Measurements from ENCODE around the gene FRS2. TPM values are rescaled to one million over a fixed set of nuclear protein-coding genes. Genes with fewer than 3 reads are reported as not detected.

FRS2 gene
- total and polyA plus RNA-seq, 10 donors, result 3.4 to 51.7 (median 26.5) TPM

DNA sequence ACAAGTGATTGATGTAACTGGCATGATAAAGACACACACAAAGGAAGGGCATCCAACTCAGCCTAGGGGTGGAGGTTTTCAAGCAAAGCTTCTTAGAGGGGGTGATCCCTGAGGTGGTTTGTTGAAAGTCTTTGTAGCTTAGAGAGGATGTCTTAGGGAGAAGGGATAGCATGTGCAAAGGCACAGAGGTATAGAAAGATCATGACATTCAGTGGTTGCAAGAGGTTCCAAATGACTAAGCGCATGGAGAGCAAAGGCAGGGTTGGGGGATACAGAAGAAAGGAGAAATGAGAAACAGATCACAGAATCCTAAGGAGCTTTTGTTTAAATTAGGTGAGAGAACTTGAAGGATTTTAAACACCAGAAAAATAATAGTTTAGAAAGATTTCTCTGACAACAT, 109.9 kb downstream of the FRS2 start:
- no peak overlapping the region for H3K4me3 ChIP-seq

GRCh38 chr12:69583203-69583602, 113.0 kb downstream of the FRS2 start:
- intact Hi-C loops (cut with DNase I; ENCODE audit: low total_unique reads), result no loop called here
- H3K9me3 ChIP-seq, result no peaks in the 10 kb centered on the region
- no peak overlapping the region for H3K27ac ChIP-seq
- no peak for DNase-seq
- H3K4me1 ChIP-seq, result peaks cover 8 to 30% (median 22%) of the 10 kb centered on the region in 6 donors
- H3K4me3 ChIP-seq, result no peak overlapping the region
- TF ChIP-seq POLR2A (IDR thresholded peaks at IDR 0.05) (no peak), POLR2AphosphoS5 (IDR thresholded peaks at IDR 0.05) (no peak)
- TF ChIP-seq, protein P1, sequence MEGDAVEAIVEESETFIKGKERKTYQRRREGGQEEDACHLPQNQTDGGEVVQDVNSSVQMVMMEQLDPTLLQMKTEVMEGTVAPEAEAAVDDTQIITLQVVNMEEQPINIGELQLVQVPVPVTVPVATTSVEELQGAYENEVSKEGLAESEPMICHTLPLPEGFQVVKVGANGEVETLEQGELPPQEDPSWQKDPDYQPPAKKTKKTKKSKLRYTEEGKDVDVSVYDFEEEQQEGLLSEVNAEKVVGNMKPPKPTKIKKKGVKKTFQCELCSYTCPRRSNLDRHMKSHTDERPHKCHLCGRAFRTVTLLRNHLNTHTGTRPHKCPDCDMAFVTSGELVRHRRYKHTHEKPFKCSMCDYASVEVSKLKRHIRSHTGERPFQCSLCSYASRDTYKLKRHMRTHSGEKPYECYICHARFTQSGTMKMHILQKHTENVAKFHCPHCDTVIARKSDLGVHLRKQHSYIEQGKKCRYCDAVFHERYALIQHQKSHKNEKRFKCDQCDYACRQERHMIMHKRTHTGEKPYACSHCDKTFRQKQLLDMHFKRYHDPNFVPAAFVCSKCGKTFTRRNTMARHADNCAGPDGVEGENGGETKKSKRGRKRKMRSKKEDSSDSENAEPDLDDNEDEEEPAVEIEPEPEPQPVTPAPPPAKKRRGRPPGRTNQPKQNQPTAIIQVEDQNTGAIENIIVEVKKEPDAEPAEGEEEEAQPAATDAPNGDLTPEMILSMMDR (IDR thresholded peaks at IDR 0.05 in 8 of 11, conservative IDR thresholded peaks at IDR 0.05 in 3 of 11), result no peak
- peaks cover 0 to 20% (median 16%) of the 10 kb centered on the region in 6 donors for H3K36me3 ChIP-seq
- H3K27me3 ChIP-seq (replicated peaks in 1 of 7), result no peaks in the 10 kb centered on the region

More for the DNA sequence above, 109.9 kb downstream of the FRS2 start:
- Histone ChIP-seq H3K27ac (no peak overlapping the region), H3K36me3 (peaks cover 0 to 11% (median 6%) of the 10 kb centered on the region in 6 donors), H3K27me3 (replicated peaks in 1 of 7) (no peaks in the 10 kb centered on the region), H3K9me3 (no peaks in the 10 kb centered on the region), H3K4me1 (peaks cover 0 to 10% (median 6%) of the 10 kb centered on the region in 6 donors)
- DNase-seq, result no peak
- WGBS, 5 donors, result 93 to 100% (median 96%) methylated on average over 1 of the region's 1 CpG
- TF ChIP-seq POLR2AphosphoS5 (IDR thresholded peaks at IDR 0.05) (no peak), POLR2A (IDR thresholded peaks at IDR 0.05) (no peak)
- TF ChIP-seq, protein P1 (IDR thresholded peaks at IDR 0.05 in 8 of 11, conservative IDR thresholded peaks at IDR 0.05 in 3 of 11), result no peak
- intact Hi-C loops (cut with DNase I; ENCODE audit: low total_unique reads), result no loop called here

DNA sequence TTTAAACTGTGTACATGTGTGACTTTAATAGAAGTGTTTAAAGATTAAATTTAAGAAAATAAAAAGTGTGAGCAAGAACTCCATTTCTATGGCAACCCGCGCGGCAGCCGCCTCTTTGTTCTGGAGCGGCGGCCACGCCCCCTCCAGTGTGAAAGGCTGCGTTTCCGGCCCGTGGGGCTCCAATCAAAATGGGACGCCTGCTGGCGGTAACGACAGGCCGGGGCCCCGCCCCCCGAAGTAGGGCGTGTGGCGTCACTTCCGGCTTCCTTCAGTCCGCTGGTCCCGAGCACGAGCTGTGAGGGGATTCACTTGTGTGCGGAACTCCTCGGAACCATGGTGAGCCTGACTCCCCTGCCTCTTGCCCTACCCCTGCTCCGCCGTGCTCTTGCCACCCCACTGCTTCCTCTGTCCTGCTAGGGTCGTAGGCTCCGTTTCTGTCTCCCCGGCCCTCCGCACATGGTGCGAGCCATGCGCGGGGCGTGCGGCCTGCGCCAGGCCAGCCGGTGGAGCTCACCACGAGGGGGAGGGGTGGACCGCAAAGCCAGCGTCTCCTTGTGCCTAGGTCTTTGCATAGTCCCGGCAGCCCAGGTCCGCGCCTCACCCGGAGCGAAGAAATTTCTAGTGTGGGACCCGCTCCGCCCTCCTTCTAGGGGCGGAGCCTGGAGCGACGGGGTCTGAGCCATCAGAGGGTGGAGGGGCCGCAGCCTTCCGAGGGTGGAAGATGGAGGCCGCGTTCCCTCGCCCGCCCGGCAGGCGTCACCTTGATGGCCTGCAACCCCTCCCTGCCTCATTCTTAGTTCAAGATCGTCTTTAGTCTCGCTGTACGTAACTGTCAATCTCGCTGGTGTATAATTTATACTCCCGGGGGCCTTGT, 115.2 kb downstream of the FRS2 start, which contains the start of gene CCT2:
Gene CCT2, plus strand, starts transcription at position 271 of the 874 bp plus-strand sequence. Its CDS starts 63 bp downstream, at position 334.
- Histone ChIP-seq H3K4me1 (peaks cover 8 to 30% (median 22%) of the 10 kb centered on the region in 6 donors), H3K36me3 (peaks cover 0 to 43% (median 37%) of the 10 kb centered on the region in 6 donors), H3K4me3 (peak within 1 kb of the TSS; percentile 84 to 100 (median 98)), H3K27ac (peak within 1 kb of the TSS; percentile 76 to 93 (median 90)), H3K9me3 (no peaks in the 10 kb centered on the region), H3K27me3 (replicated peaks in 1 of 7) (no peaks in the 10 kb centered on the region)
- intact Hi-C loops (cut with DNase I; ENCODE audit: low total_unique reads), result no loop called here
- TF ChIP-seq POLR2A (IDR thresholded peaks at IDR 0.05) (peak in 2 of 3 donors; percentile 39 to 48), POLR2AphosphoS5 (IDR thresholded peaks at IDR 0.05) (peak; percentile 96 to 97 (median 97))
- TF ChIP-seq, protein P1 (IDR thresholded peaks at IDR 0.05 in 8 of 11, conservative IDR thresholded peaks at IDR 0.05 in 3 of 11), result peak in 9 of 11 experiments; percentile 3 to 51 (median 18)
- peak; percentile 99 for DNase-seq
- WGBS, 5 donors, result 0 to 1% (median 0%) methylated on average over 51 to 63 of the region's 63 CpGs

DNA sequence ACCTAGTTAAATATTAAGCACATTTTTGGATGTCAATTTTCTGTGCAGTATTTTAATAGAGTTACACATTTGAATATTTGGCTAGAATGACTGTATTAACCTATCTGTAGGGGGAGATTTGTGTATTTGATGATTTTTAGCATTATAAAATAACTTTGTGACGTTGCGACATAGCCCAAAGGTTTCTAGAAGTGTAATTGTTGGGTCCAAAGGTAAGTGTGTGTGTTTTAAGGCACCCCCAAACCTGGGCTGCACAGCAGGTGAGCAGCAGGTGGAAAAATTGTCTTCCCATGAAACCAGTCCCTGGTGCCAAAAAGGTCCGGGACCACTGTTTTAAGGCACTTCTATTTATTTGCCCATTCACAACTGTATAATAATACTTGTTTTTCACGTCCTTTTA, 118.3 kb downstream of the FRS2 start:
- intact Hi-C loops (cut with DNase I; ENCODE audit: low total_unique reads), result no loop called here
- H3K27me3 ChIP-seq (replicated peaks in 1 of 7), result no peaks in the 10 kb centered on the region
- H3K4me3 ChIP-seq, result no peak overlapping the region
- TF ChIP-seq POLR2AphosphoS5 (IDR thresholded peaks at IDR 0.05) (no peak), POLR2A (IDR thresholded peaks at IDR 0.05) (no peak)
- TF ChIP-seq, protein P1 (IDR thresholded peaks at IDR 0.05 in 8 of 11, conservative IDR thresholded peaks at IDR 0.05 in 3 of 11), result no peak
- no peaks in the 10 kb centered on the region for H3K9me3 ChIP-seq
- no peak overlapping the region for H3K27ac ChIP-seq
- 92 to 96% (median 94%) methylated on average over 4 of the region's 4 CpGs for WGBS, 5 donors
- H3K4me1 ChIP-seq, result peaks cover 8 to 30% (median 22%) of the 10 kb centered on the region in 6 donors
- peaks cover 0 to 74% (median 68%) of the 10 kb centered on the region in 6 donors for H3K36me3 ChIP-seq
- DNase-seq, result no peak

All from spleen (tissue), 11 donors.